PC-9 (cell line): ENCODE measurements around the gene NT5DC1.

Experiments used
- EZH2 ChIP-seq: fragments of 200-600 bp; sonication (generic); IDR thresholded peaks from 2 replicates; pipeline ENCODE4 v1.8.0; 2017; ENCODE audit warnings: antibody characterized with exemption, low read depth
- TF ChIP-seq, protein P1 (sequence below): fragments of 200-600 bp; sonication (generic); conservative IDR thresholded peaks from 2 replicates; pipeline ENCODE4 v1.6.1; 2017; ENCODE audit warnings: mixed run types, antibody characterized with exemption, mild to moderate bottlenecking, moderate library complexity

DNA sequence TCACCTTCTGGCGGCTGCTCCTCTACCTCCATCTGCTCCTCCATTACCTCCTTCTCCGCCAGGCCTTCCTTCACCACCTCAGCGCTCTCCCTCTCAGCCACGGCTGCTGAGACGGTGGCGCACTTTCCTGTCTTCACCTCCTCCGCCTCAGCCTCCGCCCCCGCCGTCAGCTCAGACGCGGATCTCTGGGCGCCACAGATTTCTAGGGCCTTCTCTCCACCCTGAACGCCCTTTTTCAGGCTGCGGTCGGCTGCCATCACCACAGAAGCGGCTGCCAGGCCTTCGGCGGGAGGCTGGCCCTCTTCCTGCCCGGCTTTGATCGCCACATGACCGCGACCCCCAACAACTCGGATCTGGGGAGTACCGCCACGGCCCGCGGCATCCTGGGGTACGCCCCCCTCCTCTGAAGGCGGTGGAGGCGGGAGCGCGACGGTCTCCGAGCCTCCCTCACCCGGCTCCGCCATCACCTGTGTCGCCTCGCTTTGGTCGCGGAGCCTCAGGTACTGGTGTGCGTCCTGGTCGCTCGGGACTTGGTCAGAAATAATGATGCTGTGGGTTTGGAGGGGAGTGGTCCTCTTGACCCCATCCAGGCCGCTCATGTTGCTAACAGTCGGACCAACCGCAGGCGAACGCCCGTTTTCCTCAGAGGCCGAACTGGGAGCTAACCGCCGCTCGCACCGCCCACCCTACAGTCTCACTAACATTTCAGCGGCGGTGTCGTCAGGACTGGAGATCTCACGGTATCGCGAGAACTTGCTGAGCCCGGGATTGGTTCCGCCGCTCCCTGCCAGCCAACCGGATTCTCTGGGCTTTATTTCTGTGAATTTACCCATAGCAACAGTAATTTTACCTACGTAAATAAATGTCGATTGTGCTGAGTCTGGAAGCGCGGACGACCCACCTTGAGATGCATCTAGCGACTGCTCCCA lies 178.8 kb downstream of the NT5DC1 start, which contains the start of gene TSPYL1:
- TF ChIP-seq, protein P1, sequence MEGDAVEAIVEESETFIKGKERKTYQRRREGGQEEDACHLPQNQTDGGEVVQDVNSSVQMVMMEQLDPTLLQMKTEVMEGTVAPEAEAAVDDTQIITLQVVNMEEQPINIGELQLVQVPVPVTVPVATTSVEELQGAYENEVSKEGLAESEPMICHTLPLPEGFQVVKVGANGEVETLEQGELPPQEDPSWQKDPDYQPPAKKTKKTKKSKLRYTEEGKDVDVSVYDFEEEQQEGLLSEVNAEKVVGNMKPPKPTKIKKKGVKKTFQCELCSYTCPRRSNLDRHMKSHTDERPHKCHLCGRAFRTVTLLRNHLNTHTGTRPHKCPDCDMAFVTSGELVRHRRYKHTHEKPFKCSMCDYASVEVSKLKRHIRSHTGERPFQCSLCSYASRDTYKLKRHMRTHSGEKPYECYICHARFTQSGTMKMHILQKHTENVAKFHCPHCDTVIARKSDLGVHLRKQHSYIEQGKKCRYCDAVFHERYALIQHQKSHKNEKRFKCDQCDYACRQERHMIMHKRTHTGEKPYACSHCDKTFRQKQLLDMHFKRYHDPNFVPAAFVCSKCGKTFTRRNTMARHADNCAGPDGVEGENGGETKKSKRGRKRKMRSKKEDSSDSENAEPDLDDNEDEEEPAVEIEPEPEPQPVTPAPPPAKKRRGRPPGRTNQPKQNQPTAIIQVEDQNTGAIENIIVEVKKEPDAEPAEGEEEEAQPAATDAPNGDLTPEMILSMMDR = 0 out of 2 replicates have a peak, but pooled peaks have one; percentile 10
- TF ChIP-seq EZH2 = no peak
